ENCODE data around the gene SMARCAL1.

The SMARCAL1 gene

DNA sequence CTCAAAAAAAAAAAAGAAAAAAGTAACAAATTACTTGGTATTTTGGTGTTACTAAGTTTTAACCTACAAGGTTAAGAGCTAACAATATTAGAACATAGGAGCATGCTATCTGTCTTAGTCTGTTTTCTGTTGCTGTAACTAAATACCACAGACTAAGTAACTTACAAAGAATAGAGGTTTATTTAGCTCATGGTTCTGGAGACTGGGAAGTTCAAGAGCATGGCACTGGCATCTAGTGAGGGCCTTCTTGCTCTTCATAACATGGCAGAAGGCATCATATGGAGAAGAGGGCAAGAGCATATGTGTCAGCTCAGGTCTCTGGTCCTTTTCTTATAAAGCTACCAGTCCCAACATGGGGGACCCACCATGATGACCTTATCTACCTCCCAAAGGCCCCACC, 36.5 kb downstream of the SMARCAL1 start:
- CTCF ChIA-PET: interaction anchor here (1.2 kb wide), 1 partner anchor 71 kb away, joined by 3 read pairs; no protein-coding TSS in a partner anchor
- H3K36me3 ChIP-seq (ENCODE audit: control insufficient read depth in 2 of 2, insufficient read depth in 1 of 2, low read length in 2 of 2): peaks cover 14 to 86% of the 10 kb centered on the region in 2 experiments
- no peaks in the 10 kb centered on the region for H3K9me3 ChIP-seq (ENCODE audit: control insufficient read depth, insufficient read depth, low read depth, low read length)
- POLR2A ChIA-PET: interaction anchor here (0.6 kb wide), 1 partner anchor 18 kb away, joined by 7 read pairs; no protein-coding TSS in a partner anchor
- TF ChIP-seq ZNF394 (tag by site-specific recombination; IDR thresholded peaks at IDR 0.05; ENCODE audit: borderline replicate concordance) (no peak), ZNF280C (tag by site-specific recombination; IDR thresholded peaks at IDR 0.05) (no peak), PRDM6 (tag by site-specific recombination; IDR thresholded peaks at IDR 0.05) (no peak), ZNF133 (tag by site-specific recombination; IDR thresholded peaks at IDR 0.05) (no peak), ZNF423 (tag by site-specific recombination; IDR thresholded peaks at IDR 0.05) (no peak)
- H3K27ac ChIP-seq (ENCODE audit: extremely low read depth, low read depth, low read length): no peak overlapping the region
- no peaks in the 10 kb centered on the region for H3K4me1 ChIP-seq (ENCODE audit: control insufficient read depth, insufficient read depth, low read length)
- no peak overlapping the region for H3K4me3 ChIP-seq (ENCODE audit: low read depth, low read length)

GRCh38 chr2:216450346-216450745, 38.1 kb downstream of the SMARCAL1 start:
- H3K36me3 ChIP-seq (ENCODE audit: control insufficient read depth in 2 of 2, insufficient read depth in 1 of 2, low read length in 2 of 2): peaks cover 14 to 92% of the 10 kb centered on the region in 2 experiments
- POLR2A ChIA-PET: no interaction called here
- no peak overlapping the region for H3K27ac ChIP-seq (ENCODE audit: extremely low read depth, low read depth, low read length)
- TF ChIP-seq ZNF324 (tag by site-specific recombination; IDR thresholded peaks at IDR 0.05) (no peak), REPIN1 (tag by site-specific recombination; IDR thresholded peaks at IDR 0.05; ENCODE audit: low read depth) (no peak), ZNF48 (tag by site-specific recombination; IDR thresholded peaks at IDR 0.05) (no peak), ZNF626 (tag by site-specific recombination; IDR thresholded peaks at IDR 0.05) (no peak), ZNF133 (tag by site-specific recombination; IDR thresholded peaks at IDR 0.05) (no peak), ZNF10 (tag by site-specific recombination; IDR thresholded peaks at IDR 0.05) (no peak), ZNF580 (tag by site-specific recombination; IDR thresholded peaks at IDR 0.05) (no peak), ZNF830 (tag by site-specific recombination; IDR thresholded peaks at IDR 0.05; ENCODE audit: low read depth) (no peak), ZNF843 (tag by site-specific recombination; IDR thresholded peaks at IDR 0.05) (no peak), ZNF140 (tag by site-specific recombination; IDR thresholded peaks at IDR 0.05) (no peak)
- TF ChIP-seq, protein P1, sequence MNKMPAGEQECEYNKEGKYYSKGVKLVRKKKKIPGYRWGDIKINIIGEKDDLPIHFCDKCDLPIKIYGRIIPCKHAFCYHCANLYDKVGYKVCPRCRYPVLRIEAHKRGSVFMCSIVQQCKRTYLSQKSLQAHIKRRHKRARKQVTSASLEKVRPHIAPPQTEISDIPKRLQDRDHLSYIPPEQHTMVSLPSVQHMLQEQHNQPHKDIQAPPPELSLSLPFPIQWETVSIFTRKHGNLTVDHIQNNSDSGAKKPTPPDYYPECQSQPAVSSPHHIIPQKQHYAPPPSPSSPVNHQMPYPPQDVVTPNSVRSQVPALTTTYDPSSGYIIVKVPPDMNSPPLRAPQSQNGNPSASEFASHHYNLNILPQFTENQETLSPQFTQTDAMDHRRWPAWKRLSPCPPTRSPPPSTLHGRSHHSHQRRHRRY (tag by site-specific recombination; IDR thresholded peaks at IDR 0.05): no peak
- no peaks in the 10 kb centered on the region for H3K4me1 ChIP-seq (ENCODE audit: control insufficient read depth, insufficient read depth, low read length)
- CTCF ChIA-PET: no interaction called here
- no peaks in the 10 kb centered on the region for H3K9me3 ChIP-seq (ENCODE audit: control insufficient read depth, insufficient read depth, low read depth, low read length)
- H3K4me3 ChIP-seq (ENCODE audit: low read depth, low read length): no peak overlapping the region

DNA sequence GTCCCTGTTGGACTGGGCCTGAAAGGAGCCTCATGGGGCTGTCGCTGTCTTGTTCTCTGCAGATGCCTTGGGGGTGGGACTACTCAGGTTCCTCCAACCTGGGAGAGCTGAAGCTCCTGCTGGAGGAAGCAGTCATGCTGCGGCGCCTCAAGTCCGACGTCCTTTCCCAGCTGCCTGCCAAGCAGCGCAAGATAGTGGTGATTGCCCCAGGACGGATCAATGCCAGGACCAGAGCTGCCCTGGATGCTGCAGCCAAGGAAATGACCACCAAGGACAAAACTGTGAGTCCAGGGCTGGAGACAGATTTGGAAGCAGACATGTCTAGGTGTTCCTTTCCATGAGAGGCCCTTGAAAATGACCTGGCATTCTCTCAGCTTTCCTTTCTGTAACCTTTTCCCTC, 38.5 kb downstream of the SMARCAL1 start:
- H3K4me3 ChIP-seq (ENCODE audit: low read depth, low read length): no peak overlapping the region
- no peaks in the 10 kb centered on the region for H3K4me1 ChIP-seq (ENCODE audit: control insufficient read depth, insufficient read depth, low read length)
- H3K9me3 ChIP-seq (ENCODE audit: control insufficient read depth, insufficient read depth, low read depth, low read length): no peaks in the 10 kb centered on the region
- peaks cover 14 to 93% of the 10 kb centered on the region in 2 experiments for H3K36me3 ChIP-seq (ENCODE audit: control insufficient read depth in 2 of 2, insufficient read depth in 1 of 2, low read length in 2 of 2)
- CTCF ChIA-PET: no interaction called here
- POLR2A ChIA-PET: no interaction called here
- H3K27ac ChIP-seq (ENCODE audit: extremely low read depth, low read depth, low read length): no peak overlapping the region
- TF ChIP-seq ZNF311 (tag by site-specific recombination; IDR thresholded peaks at IDR 0.05; ENCODE audit: borderline replicate concordance): no peak
- TF ChIP-seq HOXD13 (CRISPR knock-in tag; IDR thresholded peaks at IDR 0.05; ENCODE audit: borderline replicate concordance): no peak
- no peak for TF ChIP-seq TCF7L2 (IDR thresholded peaks at IDR 0.05; ENCODE audit: borderline replicate concordance, low read depth, low read length)
- no peak for TF ChIP-seq ZNF26 (tag by site-specific recombination; IDR thresholded peaks at IDR 0.05)
- TF ChIP-seq ZNF501 (tag by site-specific recombination; IDR thresholded peaks at IDR 0.05): no peak
- no peak for TF ChIP-seq ZNF184 (tag by site-specific recombination; IDR thresholded peaks at IDR 0.05)
- TF ChIP-seq ZNF488 (tag by site-specific recombination; IDR thresholded peaks at IDR 0.05): no peak
- TF ChIP-seq ZNF274 (IDR thresholded peaks at IDR 0.05; ENCODE audit: low read length): no peak
- no peak for TF ChIP-seq ZNF274 (tag by site-specific recombination; IDR thresholded peaks at IDR 0.05; ENCODE audit: borderline replicate concordance)
- TF ChIP-seq ZNF623 (tag by site-specific recombination; IDR thresholded peaks at IDR 0.05): no peak
- TF ChIP-seq ZNF596 (tag by site-specific recombination; IDR thresholded peaks at IDR 0.05): no peak

All from HEK293 (cell line).